Measurements from ENCODE around the gene BMERB1.
"Not testable (repeated sequence)": the region's sequence is repeated elsewhere in the genome, so short reads cannot be mapped to it uniquely, and the experiment has no call there.

The BMERB1 gene

GRCh38 chr16:15523939-15524338 lies 89.6 kb downstream of the BMERB1 start:
- DNase-seq (ENCODE audit: low spot score) = peak; percentile 17

GRCh38 chr16:15524966-15525365 lies 90.6 kb downstream of the BMERB1 start:
- no peak for DNase-seq (ENCODE audit: low spot score)

GRCh38 chr16:15526097-15526496 lies 91.7 kb downstream of the BMERB1 start:
- DNase-seq (ENCODE audit: low spot score) = no peak

GRCh38 chr16:15526731-15527130 lies 92.3 kb downstream of the BMERB1 start:
- DNase-seq (ENCODE audit: low spot score) = no peak

GRCh38 chr16:15529673-15530072 lies 95.3 kb downstream of the BMERB1 start:
- DNase-seq (ENCODE audit: low spot score) = no peak

- DNase-seq (ENCODE audit: low spot score) = no peak
Measured at GRCh38 chr16:15530085-15530484, 95.7 kb downstream of the BMERB1 start.

- no peak for DNase-seq (ENCODE audit: low spot score)
Measured at GRCh38 chr16:15532825-15533224, 98.4 kb downstream of the BMERB1 start.

- no peak for DNase-seq (ENCODE audit: low spot score)
Measured at GRCh38 chr16:15533386-15533785, 99.0 kb downstream of the BMERB1 start.

GRCh38 chr16:15535772-15536171 lies 101.4 kb downstream of the BMERB1 start:
- no peak for DNase-seq (ENCODE audit: low spot score)

GRCh38 chr16:15536843-15537242 lies 102.5 kb downstream of the BMERB1 start:
- DNase-seq (ENCODE audit: low spot score) = no peak

GRCh38 chr16:15538507-15538906 lies 104.1 kb downstream of the BMERB1 start:
- no peak for DNase-seq (ENCODE audit: low spot score)

- DNase-seq (ENCODE audit: low spot score) = no peak
Measured at GRCh38 chr16:15539197-15539596, 104.8 kb downstream of the BMERB1 start.

GRCh38 chr16:15542261-15542660 lies 107.9 kb downstream of the BMERB1 start:
- no peak for DNase-seq (ENCODE audit: low spot score)

- DNase-seq (ENCODE audit: low spot score) = no peak
Measured at GRCh38 chr16:15542734-15543347, 108.5 kb downstream of the BMERB1 start.

- DNase-seq (ENCODE audit: low spot score) = no peak
Measured at GRCh38 chr16:15544405-15544804, 110.0 kb downstream of the BMERB1 start.

- DNase-seq (ENCODE audit: low spot score) = no peak
Measured at GRCh38 chr16:15545544-15545943, 111.2 kb downstream of the BMERB1 start.

- DNase-seq (ENCODE audit: low spot score) = not testable (repeated sequence)
Measured at GRCh38 chr16:15547072-15547767, 112.8 kb downstream of the BMERB1 start.

- no peak for DNase-seq (ENCODE audit: low spot score)
Measured at GRCh38 chr16:15547768-15548096, 113.3 kb downstream of the BMERB1 start.

- DNase-seq (ENCODE audit: low spot score) = peak; percentile 40
Measured at GRCh38 chr16:15548482-15548891, 114.1 kb downstream of the BMERB1 start.

- no peak for DNase-seq (ENCODE audit: low spot score)
Measured at GRCh38 chr16:15552507-15552906, 118.1 kb downstream of the BMERB1 start.

GRCh38 chr16:15553313-15554088 lies 119.1 kb downstream of the BMERB1 start:
- DNase-seq (ENCODE audit: low spot score) = no peak

- DNase-seq (ENCODE audit: low spot score) = no peak
Measured at GRCh38 chr16:15556130-15556529, 121.7 kb downstream of the BMERB1 start.

- DNase-seq (ENCODE audit: low spot score) = no peak
Measured at GRCh38 chr16:15557258-15557657, 122.9 kb downstream of the BMERB1 start.

Data from hematopoietic multipotent progenitor cell treated with erythropoietin and hydrocortisone succinate and interleukin-3 and kit ligand, for 15 days (in vitro differentiated cells).